Measurements from ENCODE around the gene XBP1. TPM values are rescaled to one million over a fixed set of nuclear protein-coding genes. Genes with fewer than 3 reads are reported as not detected.
A peak's percentile ranks its signal among the peaks of the same experiment; 100 is the strongest.

XBP1 gene
- total and polyA plus RNA-seq, 4 donors: 303 to 705 (median 605) TPM

GRCh38 chr22:28779833-28780232, 20.5 kb downstream of the XBP1 start:
- Histone ChIP-seq H3K9me3 (ENCODE audit: control insufficient read depth in 4 of 4, low read length in 3 of 4) (no peaks in the 10 kb centered on the region), H3K27ac (ENCODE audit: low read depth in 1 of 2, low read length in 2 of 2) (no peak overlapping the region), H3K36me3 (ENCODE audit: control insufficient read depth in 4 of 4, insufficient read depth in 3 of 4, low read depth in 1 of 4, low read length in 3 of 4) (peaks cover 0 to 27% (median 17%) of the 10 kb centered on the region in 4 donors), H3K9ac (ENCODE audit: low read depth in 1 of 2, low read length in 2 of 2) (no peak overlapping the region), H3K4me3 (ENCODE audit: low read depth in 1 of 3, low read length in 3 of 3) (no peak overlapping the region), H3K4me1 (ENCODE audit: control insufficient read depth in 4 of 4, insufficient read depth in 4 of 4, low read length in 3 of 4) (peaks cover 3 to 23% (median 18%) of the 10 kb centered on the region in 4 donors), H3K27me3 (ENCODE audit: control insufficient read depth in 4 of 4, insufficient read depth in 4 of 4, low read length in 3 of 4) (no peaks in the 10 kb centered on the region)
- no peak for DNase-seq (ENCODE audit: low spot score)
- WGBS: 83% methylated on average over 5 of the region's 5 CpGs
- TF ChIP-seq RXRA (IDR thresholded peaks at IDR 0.05): no peak
- TF ChIP-seq CTCF (IDR thresholded peaks at IDR 0.05; ENCODE audit: low read depth, low read length, missing input control): no peak
- no peak for TF ChIP-seq YY1 (IDR thresholded peaks at IDR 0.05)
- TF ChIP-seq NR2F2 (IDR thresholded peaks at IDR 0.05): no peak
- no peak for TF ChIP-seq HNF4G (IDR thresholded peaks at IDR 0.05)
- no peak for TF ChIP-seq REST (IDR thresholded peaks at IDR 0.05)
- no peak for TF ChIP-seq RAD21 (IDR thresholded peaks at IDR 0.05)
- TF ChIP-seq GABPA (IDR thresholded peaks at IDR 0.05 in 1 of 2, conservative IDR thresholded peaks at IDR 0.05 in 1 of 2): no peak
- TF ChIP-seq ATF3 (IDR thresholded peaks at IDR 0.05): no peak
- TF ChIP-seq FOXA1 (IDR thresholded peaks at IDR 0.05): no peak
- no peak for TF ChIP-seq EGR1 (IDR thresholded peaks at IDR 0.05; ENCODE audit: low read depth in 2 of 2)
- no peak for TF ChIP-seq ZBTB33 (IDR thresholded peaks at IDR 0.05)
- TF ChIP-seq JUND (IDR thresholded peaks at IDR 0.05): no peak
- no peak for TF ChIP-seq SP1 (IDR thresholded peaks at IDR 0.05)

- WGBS: 62% methylated on average over 1 of the region's 1 CpG
- no peak overlapping the region for H3K27ac ChIP-seq (ENCODE audit: low read depth in 1 of 2, low read length in 2 of 2)
- peak overlapping the region in 1 of 2 donors; percentile 6 for H3K9ac ChIP-seq (ENCODE audit: low read depth in 1 of 2, low read length in 2 of 2)
- no peak for TF ChIP-seq HNF4A (conservative IDR thresholded peaks at IDR 0.05)
- no peak for TF ChIP-seq CTCF (IDR thresholded peaks at IDR 0.05; ENCODE audit: low read depth, low read length, missing input control)
- no peak for TF ChIP-seq YY1 (IDR thresholded peaks at IDR 0.05)
- no peak for TF ChIP-seq FOXA1 (IDR thresholded peaks at IDR 0.05)
- TF ChIP-seq ATF3 (IDR thresholded peaks at IDR 0.05): no peak
- no peak for TF ChIP-seq SP1 (IDR thresholded peaks at IDR 0.05)
- no peak for TF ChIP-seq ZBTB33 (IDR thresholded peaks at IDR 0.05)
- no peak for TF ChIP-seq EGR1 (IDR thresholded peaks at IDR 0.05; ENCODE audit: low read depth in 2 of 2)
- TF ChIP-seq FOXA2 (IDR thresholded peaks at IDR 0.05): no peak
- no peak for TF ChIP-seq NR2F2 (IDR thresholded peaks at IDR 0.05)
- TF ChIP-seq MAX (IDR thresholded peaks at IDR 0.05): no peak
- no peak for TF ChIP-seq JUND (IDR thresholded peaks at IDR 0.05)
- no peak for TF ChIP-seq RAD21 (IDR thresholded peaks at IDR 0.05)
- TF ChIP-seq HNF4G (IDR thresholded peaks at IDR 0.05): no peak
- no peak for TF ChIP-seq GABPA (IDR thresholded peaks at IDR 0.05 in 1 of 2, conservative IDR thresholded peaks at IDR 0.05 in 1 of 2)
Measured at GRCh38 chr22:28774378-28774777, 26.0 kb downstream of the XBP1 start.

More at GRCh38 chr22:28774378-28774777, 26.0 kb downstream of the XBP1 start:
- Histone ChIP-seq H3K36me3 (ENCODE audit: control insufficient read depth in 4 of 4, insufficient read depth in 3 of 4, low read depth in 1 of 4, low read length in 3 of 4) (peaks cover 2 to 12% (median 6%) of the 10 kb centered on the region in 4 donors), H3K4me1 (ENCODE audit: control insufficient read depth in 4 of 4, insufficient read depth in 4 of 4, low read length in 3 of 4) (peaks cover 2 to 20% (median 11%) of the 10 kb centered on the region in 4 donors), H3K27me3 (ENCODE audit: control insufficient read depth in 4 of 4, insufficient read depth in 4 of 4, low read length in 3 of 4) (no peaks in the 10 kb centered on the region), H3K4me3 (ENCODE audit: low read depth in 1 of 3, low read length in 3 of 3) (no peak overlapping the region), H3K9me3 (ENCODE audit: control insufficient read depth in 4 of 4, low read length in 3 of 4) (no peaks in the 10 kb centered on the region)
- DNase-seq (ENCODE audit: low spot score): no peak
